NCI-H524 (cell line): ENCODE measurements around the gene TNFSF8.

Source experiments
- DNase-seq, 2 experiments: peaks; one replicate each; lab custom pipeline; 2025; lab: John Stamatoyannopoulos, UW

The TNFSF8 gene

GRCh38 chr9:114869845-114870244, 60.5 kb downstream of the TNFSF8 start:
- DNase-seq, result no peak

GRCh38 chr9:114869378-114869777, 61.0 kb downstream of the TNFSF8 start:
- no peak for DNase-seq

GRCh38 chr9:114867327-114867726, 63.1 kb downstream of the TNFSF8 start:
- DNase-seq, result no peak

GRCh38 chr9:114864471-114864870, 65.9 kb downstream of the TNFSF8 start:
- no peak for DNase-seq

- DNase-seq, result no peak
Observed at GRCh38 chr9:114861922-114862605, 68.3 kb downstream of the TNFSF8 start.

GRCh38 chr9:114861273-114861672, 69.1 kb downstream of the TNFSF8 start:
- no peak for DNase-seq

GRCh38 chr9:114860187-114860586, 70.2 kb downstream of the TNFSF8 start:
- no peak for DNase-seq

GRCh38 chr9:114856942-114857315, 73.5 kb downstream of the TNFSF8 start:
- no peak for DNase-seq

GRCh38 chr9:114856215-114856941, 74.0 kb downstream of the TNFSF8 start:
- no peak for DNase-seq

- DNase-seq, result no peak
Observed at GRCh38 chr9:114855488-114855887, 74.9 kb downstream of the TNFSF8 start.

GRCh38 chr9:114854736-114855355, 75.5 kb downstream of the TNFSF8 start:
- DNase-seq, result no peak

GRCh38 chr9:114853071-114853855, 77.1 kb downstream of the TNFSF8 start:
- DNase-seq, result peak in 1 of 2 experiments; percentile 26

- DNase-seq, result no peak
Observed at GRCh38 chr9:114852050-114852594, 78.3 kb downstream of the TNFSF8 start.

- DNase-seq, result no peak
Observed at GRCh38 chr9:114851306-114851705, 79.1 kb downstream of the TNFSF8 start.
